Dedifferentiated amniotic fluid mesenchymal stem cell (primary cell): ENCODE results near the gene NEDD4L.
"Not testable (repeated sequence)": the region's sequence is repeated elsewhere in the genome, so short reads cannot be mapped to it uniquely, and the experiment has no call there.

ENCODE experiments used
- DNase-seq: peaks from one replicate; pipeline ENCODE4 v3.0.0-alpha.2; 2016; ENCODE audit errors: extremely low spot score

Gene NEDD4L

DNA sequence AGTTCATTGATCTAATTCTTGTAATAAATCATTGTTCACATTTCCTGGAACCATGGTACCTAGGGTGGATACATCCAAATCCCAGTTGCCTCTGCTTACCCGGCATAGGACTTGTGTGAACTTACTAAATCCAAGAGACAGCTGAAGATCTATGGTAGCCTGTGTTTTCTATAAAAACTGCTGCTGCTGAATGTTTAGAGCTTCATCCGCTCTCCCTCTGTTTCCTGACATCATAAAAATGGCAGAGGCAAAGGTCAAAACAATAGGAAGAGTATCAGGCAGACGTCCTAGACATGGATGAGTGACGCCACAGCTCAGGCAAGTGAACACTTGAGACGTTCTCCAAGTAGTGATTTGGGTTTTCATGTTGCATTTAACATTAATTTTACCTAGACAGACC, 326.6 kb downstream of the NEDD4L start:
- DNase-seq: no peak

DNA sequence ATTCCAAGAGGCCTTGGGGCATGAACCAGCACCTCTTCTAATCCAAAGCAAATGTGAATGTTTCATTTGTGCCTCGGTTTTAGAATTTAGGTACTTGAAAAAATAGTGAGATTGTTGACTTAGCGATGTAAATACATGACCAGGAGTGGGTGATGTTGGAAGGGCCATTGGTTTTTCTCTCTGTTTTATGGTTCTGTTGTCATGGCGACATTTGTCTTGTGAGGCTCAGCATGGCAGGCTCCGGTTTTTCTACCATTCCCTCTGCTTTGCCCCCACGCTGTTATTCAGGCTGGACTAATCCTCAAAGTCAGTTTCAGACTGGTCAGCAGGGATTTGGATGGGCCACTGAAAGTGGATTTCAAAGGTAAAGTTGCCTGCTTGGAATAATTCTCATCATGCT, 329.5 kb downstream of the NEDD4L start:
- no peak for DNase-seq

DNA sequence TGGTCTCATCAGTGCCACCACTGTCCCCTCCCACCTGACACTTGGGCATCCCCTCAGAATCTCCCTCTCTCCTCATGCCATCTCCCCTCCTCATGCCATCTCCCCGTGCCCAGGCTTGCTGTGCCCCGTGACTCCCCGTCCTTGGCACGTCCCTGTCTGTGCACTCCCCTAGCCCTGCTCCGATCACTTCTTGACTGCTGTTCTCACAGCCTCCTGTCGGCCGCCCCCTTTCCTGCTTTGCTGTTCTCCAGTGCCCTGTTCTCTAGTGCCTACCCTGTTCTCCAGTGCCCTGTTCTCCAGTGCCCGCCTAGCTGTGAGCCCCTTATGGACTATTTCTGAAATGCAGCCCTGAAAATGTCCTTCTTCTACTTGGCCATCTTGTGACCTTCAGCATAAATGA, 331.0 kb downstream of the NEDD4L start:
- no peak for DNase-seq

DNA sequence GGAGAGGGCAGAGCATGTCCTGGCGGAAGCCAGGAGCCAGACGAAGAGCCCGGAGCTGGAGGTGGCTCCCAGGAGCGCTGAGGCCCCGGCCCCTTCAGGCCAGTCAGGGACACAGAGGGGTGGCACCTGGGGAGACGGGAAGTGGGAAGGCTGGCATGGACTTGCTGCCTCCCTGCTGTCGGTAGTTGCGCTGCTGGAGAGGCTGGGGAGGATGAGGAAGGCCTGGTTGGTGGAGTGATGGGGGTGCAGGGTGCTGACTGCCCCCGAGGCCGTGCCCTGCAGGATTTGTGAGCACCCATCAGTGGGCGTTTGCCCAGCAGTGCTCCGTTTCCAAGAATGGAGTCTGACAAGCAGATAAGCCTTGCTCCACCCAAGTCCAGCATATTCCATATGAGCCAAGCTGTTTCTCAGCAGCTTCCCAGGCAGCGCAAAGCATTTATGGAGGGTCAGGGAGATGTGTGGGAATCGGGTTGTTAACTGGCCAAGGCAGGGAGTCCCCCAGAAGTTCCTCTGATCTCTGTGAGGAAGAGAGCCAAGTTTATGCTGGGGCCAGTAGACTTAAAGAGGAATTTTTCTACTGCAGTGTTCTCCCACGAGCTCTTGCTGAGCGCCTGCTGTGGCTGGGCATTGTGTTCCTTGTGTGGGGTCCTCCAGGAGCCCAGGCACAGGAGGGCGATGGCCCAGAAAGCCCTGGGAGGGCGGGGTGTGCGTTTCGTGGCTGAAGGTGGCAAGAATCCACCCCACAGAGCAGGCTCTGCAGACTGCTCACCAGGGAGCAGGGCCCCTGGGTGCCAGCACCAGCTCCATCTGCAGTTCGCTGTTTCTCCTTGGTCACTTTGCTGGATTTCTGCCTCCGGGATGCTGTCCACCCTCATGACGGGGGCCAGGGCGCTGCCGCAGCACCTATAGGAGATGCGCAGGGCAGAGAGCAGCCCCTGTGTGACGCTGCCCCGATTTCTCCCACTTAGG, 334.7 kb downstream of the NEDD4L start:
- DNase-seq: no peak

DNA sequence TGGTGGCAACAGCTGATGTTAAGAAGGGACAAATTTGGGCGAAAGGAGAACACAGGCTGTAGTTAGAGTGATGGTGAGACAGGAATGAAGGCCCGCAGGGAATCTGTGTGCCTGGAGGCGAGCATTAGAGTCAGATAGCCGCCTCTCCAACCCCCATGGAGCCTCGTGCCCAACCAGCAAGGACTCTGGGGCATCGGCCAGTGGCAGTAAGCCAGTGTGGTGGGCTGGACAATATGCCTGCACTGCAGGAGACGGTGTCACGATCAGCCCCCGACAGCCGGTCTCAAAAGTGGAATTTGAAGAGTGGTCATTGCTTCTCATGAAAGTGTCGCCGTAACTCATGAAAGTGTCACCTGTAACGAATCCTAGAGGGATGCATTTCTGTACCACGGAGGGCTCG, 335.4 kb downstream of the NEDD4L start:
- DNase-seq: no peak

DNA sequence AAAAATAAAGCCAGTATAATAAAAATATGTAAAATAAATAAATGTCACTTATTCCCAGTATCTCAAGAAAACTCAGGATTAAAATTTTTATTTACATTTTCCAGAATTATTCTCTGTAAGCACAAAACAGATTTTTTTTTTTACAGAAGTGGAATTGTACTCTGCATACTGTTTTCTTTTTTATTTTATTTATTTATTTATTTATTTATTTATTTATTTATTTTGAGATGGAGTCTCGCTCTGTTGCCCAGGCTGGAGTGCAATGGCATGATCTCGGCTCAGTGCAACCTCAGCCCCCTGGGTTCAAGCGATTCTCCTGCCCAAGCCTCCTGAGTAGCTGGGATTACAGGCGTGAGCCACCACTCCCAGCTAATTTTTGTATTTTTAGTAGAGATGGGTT, 336.1 kb downstream of the NEDD4L start:
- not testable (repeated sequence) for DNase-seq

DNA sequence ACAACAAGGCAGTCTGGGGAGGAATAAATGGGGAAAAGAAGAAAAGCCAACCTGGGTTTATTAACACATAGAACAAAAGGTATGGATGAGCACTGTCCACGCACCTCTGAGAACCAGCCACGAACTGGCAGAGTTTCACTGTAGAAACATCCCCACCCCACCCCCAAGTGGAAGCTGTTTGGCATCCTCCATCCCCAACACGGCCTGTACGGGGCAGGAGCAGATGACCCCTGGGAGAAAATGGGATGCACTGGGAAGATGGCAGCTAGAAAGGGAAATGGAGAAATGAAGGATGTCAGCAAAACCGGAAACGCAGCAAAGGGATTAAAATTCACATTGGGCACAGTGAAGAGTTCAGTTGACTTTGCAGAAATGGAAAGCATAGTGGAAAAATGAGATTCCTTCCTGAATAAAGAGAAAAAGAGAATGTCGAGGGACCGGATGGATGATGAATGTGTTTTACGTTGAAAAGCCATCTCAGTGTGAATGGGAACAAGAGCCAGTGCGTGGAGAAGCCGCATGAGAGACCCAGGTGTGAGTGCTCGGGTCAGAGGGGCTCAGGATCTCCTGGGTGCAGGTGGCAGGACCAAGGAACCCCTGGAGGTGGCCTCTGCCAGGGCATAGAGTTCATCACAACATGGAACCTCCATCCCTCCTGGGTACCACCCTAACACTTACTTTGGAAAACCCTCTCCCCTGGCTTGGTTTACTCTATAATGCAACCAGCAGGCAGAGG, 337.8 kb downstream of the NEDD4L start:
- DNase-seq: no peak

DNA sequence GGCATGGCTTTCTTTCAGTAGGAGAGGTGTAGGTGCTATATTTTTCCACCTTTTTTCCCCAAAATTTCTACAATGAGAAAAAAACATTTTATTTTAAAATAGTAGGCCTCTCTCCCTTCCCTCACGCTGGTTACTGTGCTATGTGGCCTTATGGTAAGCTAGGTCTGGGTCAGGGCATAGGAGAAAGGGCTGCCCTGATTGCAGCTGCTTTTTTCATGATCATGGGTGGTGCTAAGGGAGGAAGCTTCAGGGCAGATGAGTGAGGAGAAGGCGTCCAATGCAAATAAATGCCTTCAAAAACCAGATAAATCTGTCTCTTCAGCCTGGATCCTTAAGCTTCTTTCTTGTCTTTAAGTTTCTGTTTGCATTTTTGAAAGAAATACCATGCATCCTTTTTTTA, 338.4 kb downstream of the NEDD4L start:
- DNase-seq: no peak

DNA sequence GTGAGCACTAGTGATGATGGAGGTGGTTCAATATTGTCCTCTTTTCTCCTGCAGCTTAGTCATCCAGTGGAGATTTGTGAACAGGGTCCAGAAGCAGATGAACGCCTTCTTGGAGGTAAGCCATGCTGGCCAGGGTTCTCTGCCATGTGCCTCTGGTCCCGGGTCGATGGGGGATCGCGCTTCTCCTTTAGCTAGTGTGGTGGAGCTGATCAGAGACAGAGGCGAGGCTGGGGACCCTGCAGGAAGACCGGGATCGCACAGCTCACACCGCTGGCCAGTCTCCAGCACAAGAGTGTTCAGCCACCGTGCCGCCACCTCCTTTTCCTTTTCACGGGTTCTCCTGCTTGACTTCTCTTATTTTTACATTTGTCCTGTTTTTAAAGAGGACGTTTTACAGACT, 341.4 kb downstream of the NEDD4L start:
- DNase-seq: no peak

DNA sequence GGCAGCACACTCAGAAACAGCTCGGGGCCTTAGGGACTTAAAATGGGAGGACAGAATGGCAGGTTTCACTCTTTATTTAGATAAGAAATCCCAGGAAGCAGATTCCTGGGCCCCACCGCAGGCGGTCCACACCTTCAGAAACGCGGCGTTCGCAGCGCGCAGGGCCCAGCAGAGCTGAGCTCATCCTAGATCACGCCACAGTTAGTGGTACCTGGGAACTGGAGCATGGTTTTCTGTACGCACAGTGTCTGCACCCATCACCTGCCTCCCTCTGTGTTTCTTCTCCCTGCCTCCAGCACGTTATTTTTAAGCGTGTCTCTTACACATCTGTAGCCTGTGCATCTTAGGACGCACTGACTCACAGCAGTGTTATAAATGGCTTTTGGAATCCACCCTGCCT, 342.8 kb downstream of the NEDD4L start:
- no peak for DNase-seq

DNA sequence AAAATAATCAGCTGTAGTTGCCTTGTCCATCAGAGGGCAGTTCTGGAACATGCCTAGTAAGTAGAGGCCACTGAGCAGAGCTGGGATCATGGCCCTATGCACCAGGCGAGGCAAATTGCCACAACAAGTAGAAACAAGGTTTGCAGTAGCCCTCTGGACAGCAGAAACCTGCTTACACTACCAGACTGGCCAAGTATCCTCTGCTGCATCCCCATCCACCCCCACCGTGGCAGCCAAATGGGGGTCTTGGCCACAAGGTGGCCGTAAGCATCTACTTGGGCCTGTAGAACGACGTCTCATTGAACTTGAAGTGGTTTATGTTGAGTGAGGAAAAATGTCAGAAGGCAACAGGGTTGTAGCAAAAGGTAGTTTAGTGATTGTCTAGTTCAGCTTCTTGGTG, 343.7 kb downstream of the NEDD4L start:
- no peak for DNase-seq

DNA sequence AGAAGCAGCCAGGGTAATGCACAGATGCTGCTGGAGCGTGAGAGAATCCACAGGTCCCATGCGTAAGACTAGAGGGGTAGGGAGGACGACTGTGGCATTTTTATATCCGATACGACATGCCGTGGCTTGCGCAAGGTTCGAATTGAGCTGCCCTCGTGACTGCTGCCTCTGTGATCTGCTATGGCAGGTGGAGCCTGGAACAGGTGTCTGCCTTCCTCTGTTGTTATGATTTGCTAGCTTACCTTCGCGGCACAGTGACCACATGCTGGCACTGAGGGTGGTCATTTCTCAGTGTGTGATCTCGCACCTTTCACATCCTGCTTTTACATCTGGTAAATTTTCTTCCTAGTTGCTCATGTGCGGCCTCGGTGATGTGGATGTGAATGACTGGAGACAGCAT, 344.7 kb downstream of the NEDD4L start:
- no peak for DNase-seq

DNA sequence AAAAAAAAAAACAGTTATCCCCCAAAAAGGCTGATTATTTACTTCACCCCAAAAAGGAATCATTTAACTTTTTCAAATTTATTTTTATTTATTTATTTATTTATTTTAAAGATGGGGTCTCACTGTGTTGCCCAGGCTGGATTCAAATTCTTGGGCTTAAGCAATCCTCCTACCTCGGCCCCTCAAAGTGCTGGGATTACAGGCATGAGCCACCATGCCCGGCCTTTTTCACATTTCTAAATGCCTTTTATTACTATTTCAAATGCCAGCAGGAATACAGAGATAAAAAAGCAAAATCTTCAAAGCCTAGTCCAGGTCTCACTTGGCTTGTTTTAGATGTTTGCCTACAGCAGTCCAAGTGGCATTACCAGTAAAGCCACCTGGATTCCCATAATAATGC, 345.7 kb downstream of the NEDD4L start:
- no peak for DNase-seq

DNA sequence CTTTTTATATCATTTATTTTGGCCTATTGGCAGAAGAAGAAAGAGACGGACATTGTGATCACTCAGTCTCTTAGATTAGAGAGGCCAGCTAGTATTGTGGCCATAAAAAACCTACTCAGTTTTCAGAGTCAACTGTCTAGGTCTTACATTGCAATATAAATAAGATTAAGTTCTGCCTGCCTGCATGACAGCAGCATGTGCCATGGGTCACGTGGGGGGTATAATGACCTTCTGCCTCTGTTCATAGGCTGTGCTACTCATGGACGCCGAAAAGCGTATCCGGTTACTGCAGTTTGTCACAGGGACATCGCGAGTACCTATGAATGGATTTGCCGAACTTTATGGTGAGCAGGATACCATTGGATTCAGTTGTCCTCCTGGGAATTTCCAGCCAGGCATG, 346.4 kb downstream of the NEDD4L start:
- no peak for DNase-seq

DNA sequence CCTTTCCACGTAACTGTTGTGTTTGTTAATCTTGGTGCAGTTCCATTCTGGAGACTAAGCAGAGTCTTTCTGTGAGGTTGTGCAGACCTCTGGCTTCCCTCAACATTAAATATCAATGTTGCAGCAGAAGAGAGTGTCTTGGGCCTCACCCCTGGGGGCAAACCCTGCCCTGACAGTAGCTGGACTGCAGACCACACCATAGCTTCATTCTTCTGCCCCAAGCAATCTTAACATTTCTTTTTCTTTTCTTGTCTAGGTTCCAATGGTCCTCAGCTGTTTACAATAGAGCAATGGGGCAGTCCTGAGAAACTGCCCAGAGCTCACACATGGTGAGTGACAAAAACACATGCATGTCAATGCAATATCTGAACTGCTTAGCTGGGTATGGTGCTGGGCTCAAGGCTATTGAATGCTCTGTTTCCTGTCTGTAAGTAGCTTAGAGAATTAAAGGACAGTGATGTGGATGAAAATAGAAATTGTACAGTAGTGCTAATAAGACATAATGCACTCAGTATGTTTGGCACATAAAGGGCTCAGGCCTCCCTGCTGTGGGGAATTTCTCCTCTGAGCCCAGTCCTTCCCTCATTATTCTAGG, 347.3 kb downstream of the NEDD4L start:
- DNase-seq: no peak

DNA sequence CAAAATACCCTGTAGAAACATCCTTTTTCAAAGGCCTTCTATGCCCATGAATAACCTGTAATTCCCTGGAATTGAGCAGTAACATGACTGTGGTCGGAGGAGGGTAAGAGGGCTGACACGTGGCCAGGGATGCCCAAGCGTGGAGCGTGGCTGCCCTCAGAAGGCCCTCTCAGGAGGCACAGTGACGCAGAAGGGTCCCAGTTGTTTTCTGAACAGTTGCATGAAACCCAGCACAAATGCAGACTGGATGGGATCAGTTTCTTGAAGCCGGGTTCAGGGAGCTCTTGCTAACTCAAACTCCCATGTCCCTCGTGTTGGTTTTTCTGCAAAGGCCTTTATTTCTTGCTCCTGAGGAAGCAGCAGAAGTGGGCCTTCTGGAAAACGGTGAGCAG, 347.9 kb downstream of the NEDD4L start:
- DNase-seq: no peak

DNA sequence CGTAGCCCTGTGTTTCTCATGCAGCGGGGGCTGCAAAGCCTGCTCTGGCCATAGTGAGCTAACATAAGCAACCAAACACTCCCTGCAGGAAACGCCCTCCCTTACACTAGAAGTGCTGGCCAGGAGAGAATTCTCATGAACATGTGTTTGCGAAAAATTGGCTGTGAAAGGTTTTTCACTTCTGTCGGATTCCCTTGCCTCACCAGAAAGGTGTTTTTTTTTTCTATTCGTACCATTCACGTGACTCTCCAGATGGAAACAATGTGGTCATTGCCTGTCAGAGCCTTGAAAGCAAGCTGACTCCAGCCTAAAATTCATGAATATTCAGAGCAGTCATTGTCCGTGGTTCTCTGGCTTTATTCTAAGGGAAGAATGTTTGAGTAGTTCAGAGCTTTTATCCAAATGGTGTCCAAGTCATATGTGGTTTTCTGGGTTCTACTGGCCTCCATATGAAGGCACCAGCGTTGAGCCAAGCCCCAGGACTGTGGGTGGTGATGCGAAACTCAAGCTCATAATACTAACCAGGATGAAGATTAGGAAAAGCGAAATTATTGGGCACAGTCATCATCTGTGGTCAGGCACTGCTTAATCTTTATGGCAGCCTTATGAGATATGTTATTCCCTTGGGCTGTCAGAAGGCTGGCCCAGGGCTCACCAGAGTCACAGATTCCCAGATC, 348.4 kb downstream of the NEDD4L start:
- no peak for DNase-seq

DNA sequence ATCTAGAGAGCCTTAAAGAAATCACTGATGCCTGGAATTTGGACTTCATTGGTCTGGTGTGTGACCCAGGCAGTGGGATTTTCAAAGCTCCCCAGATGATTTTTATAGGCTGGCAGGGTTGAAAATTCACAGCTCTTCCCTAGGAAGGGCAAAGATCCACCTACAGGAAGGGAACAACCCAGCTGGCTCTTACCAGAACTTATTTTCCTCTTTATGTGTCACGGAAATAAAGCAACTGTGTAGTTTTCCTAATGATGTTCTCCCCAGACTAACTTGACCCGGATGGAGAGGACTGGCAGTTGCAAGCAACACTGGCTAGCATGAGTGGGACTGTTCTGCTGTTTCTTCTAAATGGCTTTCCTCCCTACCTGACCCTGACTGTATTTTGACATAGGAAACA, 349.3 kb downstream of the NEDD4L start:
- DNase-seq: no peak

DNA sequence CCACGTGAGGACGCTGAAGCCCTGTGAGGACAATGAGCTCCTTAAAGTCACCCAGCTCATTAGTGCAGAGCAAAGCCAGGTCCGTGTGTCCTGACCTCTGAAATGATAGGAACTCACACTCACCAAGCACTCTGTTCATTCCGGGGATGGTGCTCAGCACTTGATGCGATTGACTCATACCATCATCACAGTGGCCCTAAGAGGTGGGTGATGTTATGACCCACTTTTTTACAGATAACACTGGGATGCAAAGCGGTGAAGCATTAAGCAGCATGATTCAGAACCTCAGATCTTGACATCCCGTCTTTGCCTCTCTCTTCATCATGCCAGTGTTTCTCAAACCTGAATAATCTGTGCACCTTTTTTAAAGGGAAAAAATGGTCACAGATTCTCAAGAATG, 350.0 kb downstream of the NEDD4L start:
- no peak for DNase-seq

DNA sequence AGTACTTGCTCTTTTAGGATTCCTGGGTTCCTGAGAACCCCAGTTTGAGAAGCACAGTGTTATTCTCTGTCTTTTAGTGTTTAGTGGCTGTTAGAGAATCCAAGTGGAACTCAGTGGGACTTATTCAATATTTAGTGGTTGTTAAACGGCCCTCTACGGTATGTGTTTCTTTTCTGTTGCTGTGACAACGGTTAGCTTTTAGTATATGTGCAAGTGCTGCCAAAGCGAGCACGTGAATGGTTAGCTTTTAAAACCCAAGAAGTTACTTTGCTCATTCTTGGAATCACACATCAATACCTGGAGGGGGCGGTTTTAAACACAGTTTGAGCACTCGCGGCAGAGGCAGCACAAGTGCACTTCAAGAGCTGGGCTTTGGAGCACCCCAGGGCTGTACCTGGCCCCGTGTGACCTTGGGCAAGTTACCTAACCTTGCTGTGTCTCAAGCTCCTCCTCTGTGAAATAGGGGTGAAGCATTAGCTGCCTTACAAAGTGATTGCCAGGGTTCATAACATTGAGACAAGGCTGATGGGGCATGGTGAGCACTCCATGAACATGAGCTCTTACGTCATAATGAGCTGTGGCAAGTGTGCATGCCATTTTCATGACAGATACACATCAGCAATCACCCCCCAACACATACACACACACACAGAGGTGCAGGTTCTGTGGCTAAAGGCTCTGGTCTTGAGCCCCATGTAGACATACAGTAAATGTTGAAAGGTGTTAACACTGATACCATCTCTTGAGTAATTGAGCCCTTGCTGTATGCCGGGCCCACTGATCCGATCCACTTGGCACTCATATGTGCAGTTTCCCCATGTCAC, 350.8 kb downstream of the NEDD4L start:
- no peak for DNase-seq

DNA sequence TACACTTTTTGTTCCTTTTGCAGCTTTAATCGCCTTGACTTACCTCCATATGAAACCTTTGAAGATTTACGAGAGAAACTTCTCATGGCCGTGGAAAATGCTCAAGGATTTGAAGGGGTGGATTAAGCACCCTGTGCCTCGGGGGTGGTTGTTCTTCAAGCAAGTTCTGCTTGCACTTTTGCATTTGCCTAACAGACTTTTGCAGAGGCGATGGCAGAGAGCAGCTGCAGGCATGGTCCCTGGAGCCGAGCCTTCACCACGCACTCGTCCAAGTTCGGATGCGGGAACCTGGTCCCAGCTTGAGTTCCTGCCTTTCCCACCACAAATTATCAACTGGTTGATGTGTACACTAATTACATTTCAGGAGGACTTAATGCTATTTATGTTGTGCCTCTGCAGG, 352.1 kb downstream of the NEDD4L start:
- no peak for DNase-seq
